Mucosa of rectum (tissue), 2 donors: Measurements from ENCODE around the gene TAF15.

Experiments used
- H3K27ac ChIP-seq, 2 donors: one replicate each; pipeline ENCODE4 v1.7.0; 2013; ENCODE audit warnings: inconsistent platforms in 2 of 2, low read depth in 2 of 2, low read length in 2 of 2
- H3K27me3 ChIP-seq, 2 donors: one replicate each; pipeline ENCODE4 v1.7.0; 2013; ENCODE audit warnings: low read length in 2 of 2; ENCODE audit not compliant: control insufficient read depth in 2 of 2, insufficient read depth in 2 of 2
- H3K36me3 ChIP-seq, 2 donors: one replicate each; pipeline ENCODE4 v1.7.0; 2013; ENCODE audit warnings: low read length in 2 of 2; ENCODE audit not compliant: control insufficient read depth in 2 of 2, insufficient read depth in 2 of 2
- H3K4me1 ChIP-seq, 2 donors: one replicate each; pipeline ENCODE4 v1.7.0; 2013; ENCODE audit warnings: low read length in 2 of 2, mild to moderate bottlenecking in 1 of 2; ENCODE audit not compliant: control insufficient read depth in 2 of 2, insufficient read depth in 2 of 2
- H3K4me3 ChIP-seq, 2 donors: one replicate each; pipeline ENCODE4 v1.7.0; 2013; ENCODE audit warnings: low read length in 2 of 2
- H3K9ac ChIP-seq, 2 donors: one replicate each; pipeline ENCODE4 v1.7.0; 2013; ENCODE audit warnings: low read length in 2 of 2, low read depth in 1 of 2, mild to moderate bottlenecking in 1 of 2
- H3K9me3 ChIP-seq, 2 donors: one replicate each; pipeline ENCODE4 v1.7.0; 2013; ENCODE audit warnings: low read length in 2 of 2; ENCODE audit not compliant: control insufficient read depth in 2 of 2
- donor health status: healthy.
- donor health status: Normal muscosa, but diverticular disease.

Gene TAF15

DNA sequence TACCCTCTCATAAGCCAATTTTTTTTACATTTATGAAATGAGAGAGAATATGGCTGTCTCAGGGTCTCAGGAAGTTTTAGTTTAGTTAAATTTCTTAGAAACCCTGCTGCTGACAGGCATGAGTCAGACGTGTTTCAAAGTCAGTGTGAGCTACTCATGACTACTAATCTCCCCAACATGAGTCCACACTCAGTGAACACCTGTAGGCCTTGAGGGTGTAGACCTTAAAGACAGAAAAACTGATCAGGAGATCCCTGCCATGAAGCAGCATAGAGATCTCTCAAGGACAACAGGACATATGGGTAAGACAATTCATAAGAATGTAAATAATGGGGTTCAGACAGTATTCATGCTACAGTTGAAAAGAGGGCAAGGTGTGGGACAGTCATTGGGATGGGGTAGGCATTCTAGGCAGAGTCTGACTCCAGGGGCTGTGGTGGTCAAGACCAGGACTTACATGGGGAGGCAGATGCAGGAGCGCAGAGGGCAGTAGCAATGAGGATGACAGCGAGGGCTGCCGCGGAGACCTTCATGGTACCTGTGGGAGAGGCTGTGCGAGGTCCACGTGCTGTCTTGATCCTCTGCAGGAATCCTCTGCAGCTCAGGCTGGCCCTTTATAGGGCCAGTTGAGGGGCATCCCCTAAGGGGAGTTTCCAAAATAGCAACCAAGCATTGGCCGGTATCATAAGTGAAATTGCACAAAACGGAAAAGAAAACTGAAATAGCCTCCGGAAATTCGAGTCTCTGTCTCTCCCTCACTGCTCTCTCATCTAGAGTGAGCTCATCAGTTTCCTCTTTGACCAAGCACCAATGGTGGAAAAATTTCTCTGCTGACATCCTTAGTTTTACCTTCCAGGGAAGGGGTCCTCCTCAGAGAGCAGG is 70.7 kb downstream of the TAF15 start, which contains the start of gene CCL5:
Gene CCL5 (minus strand): TSS at position 588 of the 882 bp plus-strand sequence.
- H3K9ac ChIP-seq: no peak within 1 kb of the TSS
- no peaks in the 10 kb centered on the region for H3K4me1 ChIP-seq
- H3K27me3 ChIP-seq: peaks cover 0 to 2% of the 10 kb centered on the region in 2 donors
- H3K9me3 ChIP-seq: no peaks in the 10 kb centered on the region
- H3K36me3 ChIP-seq: no peaks in the 10 kb centered on the region
- H3K27ac ChIP-seq: peak within 1 kb of the TSS; percentile 28 to 36
- peak within 1 kb of the TSS; percentile 1 to 58 for H3K4me3 ChIP-seq

- no peak overlapping the region for H3K27ac ChIP-seq
- H3K4me1 ChIP-seq: no peaks in the 10 kb centered on the region
- H3K36me3 ChIP-seq: no peaks in the 10 kb centered on the region
- no peak overlapping the region for H3K4me3 ChIP-seq
- H3K9ac ChIP-seq: no peak overlapping the region
- H3K9me3 ChIP-seq: no peaks in the 10 kb centered on the region
- H3K27me3 ChIP-seq: no peaks in the 10 kb centered on the region
These were observed 80.0 kb downstream of the TAF15 start for GRCh38 chr17:35889241-35889640.

DNA sequence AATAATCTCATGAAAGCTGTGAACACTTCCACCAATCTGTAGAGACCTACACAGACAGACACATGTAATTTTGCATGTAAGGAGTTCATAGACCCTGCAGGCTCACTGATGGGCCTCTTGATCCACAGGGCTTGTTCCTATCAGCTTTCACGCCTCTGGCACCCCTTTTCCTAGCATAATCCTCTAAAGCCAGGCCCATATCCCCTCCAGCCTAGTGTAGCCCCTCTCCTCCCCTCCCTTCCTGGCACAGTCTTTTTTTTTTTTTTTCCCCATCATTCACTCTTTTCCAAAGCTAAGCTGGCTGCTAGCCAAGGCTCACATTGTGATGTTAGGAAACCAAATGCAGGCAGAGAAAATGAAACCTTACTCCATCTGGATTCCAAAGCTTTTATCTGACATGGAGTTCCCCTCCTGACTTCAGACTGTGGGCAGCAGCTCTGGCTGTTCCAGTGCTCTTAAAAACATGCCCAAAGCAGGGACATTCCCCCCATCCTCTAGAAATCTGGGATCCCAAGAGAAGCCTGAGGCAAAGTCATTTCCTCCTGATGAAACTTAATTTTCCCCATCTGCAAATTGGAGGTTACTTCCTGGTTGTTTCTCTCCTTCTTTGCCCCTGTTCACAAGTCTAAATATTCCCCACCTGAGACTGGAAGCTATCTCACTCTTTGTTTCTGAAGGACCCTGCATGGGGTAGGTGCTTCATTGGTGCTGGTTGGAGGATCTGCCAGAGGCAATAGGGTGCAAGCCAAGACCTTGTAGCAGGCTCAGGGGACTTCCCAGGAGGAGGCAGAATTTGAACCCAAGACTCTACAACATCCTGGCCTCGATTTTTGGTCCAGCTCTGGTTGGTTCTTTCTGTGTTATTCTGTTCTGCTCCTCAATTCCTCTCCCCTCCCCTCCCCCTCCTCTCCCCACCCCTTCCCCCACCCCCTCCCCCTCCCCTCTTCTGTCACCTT is 80.8 kb downstream of the TAF15 start:
- Histone ChIP-seq H3K27ac (peak overlapping the region in 1 of 2 donors; percentile 9), H3K36me3 (no peaks in the 10 kb centered on the region), H3K4me1 (no peaks in the 10 kb centered on the region), H3K4me3 (no peak overlapping the region), H3K9me3 (no peaks in the 10 kb centered on the region), H3K27me3 (no peaks in the 10 kb centered on the region), H3K9ac (no peak overlapping the region)

DNA sequence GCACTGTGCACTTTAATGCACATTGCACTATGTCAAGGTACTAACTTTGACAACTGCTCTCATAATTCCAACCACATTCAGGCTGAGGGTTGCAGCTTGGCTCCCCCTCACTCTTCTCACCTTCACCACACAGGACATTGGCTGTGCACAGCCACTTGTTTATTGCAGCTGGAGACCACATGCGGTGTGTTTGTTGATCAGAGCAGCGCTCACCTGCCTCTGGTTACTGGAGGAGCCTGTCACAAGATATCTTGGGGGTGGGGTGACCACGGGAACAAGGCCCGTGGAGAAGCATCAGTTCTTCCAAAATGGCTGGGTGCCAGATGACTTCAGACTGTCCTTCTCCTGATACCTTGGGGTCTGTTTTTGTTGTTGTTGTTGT is 81.5 kb downstream of the TAF15 start:
- H3K36me3 ChIP-seq: no peaks in the 10 kb centered on the region
- H3K4me3 ChIP-seq: no peak overlapping the region
- H3K27ac ChIP-seq: peak overlapping the region in 1 of 2 donors; percentile 6
- no peaks in the 10 kb centered on the region for H3K9me3 ChIP-seq
- no peaks in the 10 kb centered on the region for H3K27me3 ChIP-seq
- no peak overlapping the region for H3K9ac ChIP-seq
- no peaks in the 10 kb centered on the region for H3K4me1 ChIP-seq

DNA sequence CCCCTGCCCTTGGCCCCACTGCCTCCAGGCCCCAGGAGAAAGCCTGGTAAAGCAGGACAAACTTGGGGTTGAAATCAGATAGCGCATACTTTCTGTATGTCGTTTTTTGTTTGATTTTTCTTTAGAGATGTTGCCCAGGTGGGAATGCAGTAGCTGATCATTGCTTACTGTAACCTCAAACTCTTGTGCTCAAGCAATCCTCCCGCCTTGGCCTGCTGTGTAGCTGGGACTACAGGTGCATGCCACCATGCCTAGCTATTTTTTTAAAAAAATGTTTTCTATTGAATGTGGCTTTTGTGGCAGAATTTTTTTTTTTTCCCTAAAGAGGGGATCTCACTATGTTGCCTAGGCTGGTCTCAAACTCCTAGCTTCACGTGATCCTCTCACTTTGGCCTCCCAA is 82.0 kb downstream of the TAF15 start:
- H3K4me3 ChIP-seq: no peak overlapping the region
- no peak overlapping the region for H3K9ac ChIP-seq
- no peaks in the 10 kb centered on the region for H3K27me3 ChIP-seq
- peak overlapping the region in 1 of 2 donors; percentile 6 for H3K27ac ChIP-seq
- H3K9me3 ChIP-seq: no peaks in the 10 kb centered on the region
- no peaks in the 10 kb centered on the region for H3K4me1 ChIP-seq
- no peaks in the 10 kb centered on the region for H3K36me3 ChIP-seq

- H3K27ac ChIP-seq: no peak overlapping the region
- no peak overlapping the region for H3K4me3 ChIP-seq
- no peaks in the 10 kb centered on the region for H3K36me3 ChIP-seq
- H3K9me3 ChIP-seq: no peaks in the 10 kb centered on the region
- H3K4me1 ChIP-seq: no peaks in the 10 kb centered on the region
- H3K9ac ChIP-seq: no peak overlapping the region
- no peaks in the 10 kb centered on the region for H3K27me3 ChIP-seq
These were observed 83.1 kb downstream of the TAF15 start for GRCh38 chr17:35892091-35893035.

DNA sequence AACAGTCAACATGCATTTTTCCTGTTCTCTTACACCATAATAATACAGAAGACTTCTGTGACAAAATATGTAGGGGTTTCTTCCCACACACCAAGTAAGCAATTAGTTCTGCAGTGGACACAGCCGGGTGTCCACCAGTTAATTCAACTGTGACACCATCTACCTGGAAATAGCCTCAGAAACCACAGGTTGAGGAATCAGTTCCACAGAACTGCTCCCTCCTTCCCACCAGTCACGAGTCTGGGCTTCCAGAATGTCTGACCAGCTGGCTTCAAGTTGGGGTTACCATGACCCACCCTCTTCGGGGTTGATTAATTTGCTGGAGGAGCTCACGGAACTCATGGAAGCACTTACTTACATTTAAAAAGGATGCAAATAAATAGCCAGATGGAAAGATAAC is 84.5 kb downstream of the TAF15 start:
- Histone ChIP-seq H3K27me3 (no peaks in the 10 kb centered on the region), H3K4me3 (no peak overlapping the region), H3K9me3 (no peaks in the 10 kb centered on the region), H3K4me1 (no peaks in the 10 kb centered on the region), H3K36me3 (no peaks in the 10 kb centered on the region), H3K9ac (no peak overlapping the region), H3K27ac (no peak overlapping the region)

DNA sequence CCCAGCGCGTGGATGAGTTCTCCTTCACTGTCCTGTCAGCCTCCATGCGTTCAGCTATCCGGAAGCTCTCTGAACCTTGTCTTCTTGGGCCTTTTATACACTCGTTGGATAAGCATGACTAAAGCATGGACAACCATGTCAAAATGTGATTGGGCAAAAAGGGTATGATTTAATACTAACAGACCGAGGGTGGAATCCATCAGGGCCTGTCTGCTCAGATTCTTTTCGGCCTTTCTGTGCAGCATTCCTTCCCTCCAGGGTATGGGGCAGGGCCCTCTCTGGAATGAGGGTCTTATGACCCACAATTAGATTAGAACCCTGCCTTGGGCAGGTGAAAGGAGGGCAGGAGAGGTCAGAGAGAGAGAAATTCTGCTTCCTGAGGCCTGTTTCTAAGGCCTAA is 84.9 kb downstream of the TAF15 start:
- Histone ChIP-seq H3K9ac (no peak overlapping the region), H3K27me3 (no peaks in the 10 kb centered on the region), H3K27ac (no peak overlapping the region), H3K9me3 (no peaks in the 10 kb centered on the region), H3K36me3 (no peaks in the 10 kb centered on the region), H3K4me1 (no peaks in the 10 kb centered on the region), H3K4me3 (no peak overlapping the region)

GRCh38 chr17:35895636-35896587 is 86.6 kb downstream of the TAF15 start:
- Histone ChIP-seq H3K27ac (peak overlapping the region in 1 of 2 donors; percentile 5), H3K9ac (no peak overlapping the region), H3K27me3 (no peaks in the 10 kb centered on the region), H3K4me3 (no peak overlapping the region), H3K36me3 (no peaks in the 10 kb centered on the region), H3K9me3 (no peaks in the 10 kb centered on the region), H3K4me1 (no peaks in the 10 kb centered on the region)
